Neural cell (in vitro differentiated cells): ENCODE measurements around the gene PLEKHM3. TPM values are rescaled to one million over a fixed set of nuclear protein-coding genes. Genes with fewer than 3 reads are reported as not detected.
A peak's percentile ranks its signal among the peaks of the same experiment; 100 is the strongest.

ENCODE experiments used
- H2AFZ ChIP-seq: fragments of 200-600, 300-800 bp; sonication (generic), shearing (Covaris generic); 2 replicates; pipeline ENCODE4 v1.6.0; 2014; ENCODE audit warnings: low read depth, mild to moderate bottlenecking, antibody characterized with exemption, low read length, moderate library complexity
- H3F3A ChIP-seq: fragments of 200-600 bp; shearing (Covaris generic); 2 replicates; pipeline ENCODE4 v1.6.1; 2016; ENCODE audit warnings: mild to moderate bottlenecking, moderate library complexity, mixed read lengths, antibody characterized with exemption, low read length; ENCODE audit not compliant: insufficient read depth, poor library complexity, severe bottlenecking
- H3K27ac ChIP-seq: fragments of 200-600, 300-800 bp; sonication (generic), shearing (Covaris generic); 2 replicates; pipeline ENCODE4 v1.5.1; 2014; ENCODE audit warnings: mild to moderate bottlenecking, low read length, moderate library complexity
- H3K27me3 ChIP-seq: fragments of 300-800, 200-600 bp; sonication (generic), shearing (Covaris generic); 2 replicates; pipeline ENCODE4 v1.6.0; 2014; ENCODE audit warnings: mild to moderate bottlenecking, low read depth, low read length, moderate library complexity; ENCODE audit not compliant: insufficient read depth
- H3K36me3 ChIP-seq: fragments of 300-800, 200-600 bp; sonication (generic), shearing (Covaris generic); 2 replicates; pipeline ENCODE4 v1.5.1; 2014; ENCODE audit warnings: mild to moderate bottlenecking, antibody characterized with exemption, low read length, moderate library complexity; ENCODE audit not compliant: insufficient read depth
- H3K4me2 ChIP-seq: fragments of 300-800, 200-600 bp; sonication (generic), shearing (Covaris generic); 2 replicates; pipeline ENCODE4 v1.6.0; 2014; ENCODE audit warnings: mild to moderate bottlenecking, low read length
- H3K4me3 ChIP-seq: fragments of 300-800, 200-600 bp; sonication (generic), shearing (Covaris generic); 2 replicates; pipeline ENCODE4 v1.5.1; 2014; ENCODE audit warnings: mild to moderate bottlenecking, low read length, moderate library complexity
- H3K79me2 ChIP-seq: fragments of 200-600 bp; shearing (Covaris generic); replicated peaks from 2 replicates; pipeline ENCODE4 v1.6.0; 2014; ENCODE audit warnings: mild to moderate bottlenecking, low read length, moderate library complexity; ENCODE audit not compliant: insufficient read depth
- H3K9ac ChIP-seq: fragments of 300-800, 200-600 bp; sonication (generic), shearing (Covaris generic); 2 replicates; pipeline ENCODE4 v1.6.1; 2016; ENCODE audit warnings: mild to moderate bottlenecking, low read length, mixed read lengths
- H3K9me2 ChIP-seq: fragments of 200-600 bp; shearing (Covaris generic); 2 replicates; pipeline ENCODE4 v1.6.1; 2016; ENCODE audit warnings: mild to moderate bottlenecking, low read length, mixed read lengths; ENCODE audit not compliant: insufficient read depth
- H3K9me3 ChIP-seq: fragments of 200-600, 300-800 bp; sonication (generic), shearing (Covaris generic); 2 replicates; pipeline ENCODE4 v1.6.1; 2016; ENCODE audit warnings: mild to moderate bottlenecking, mixed run types, low read length, moderate library complexity, mixed read lengths
- H4K20me1 ChIP-seq: fragments of 200-600 bp; shearing (Covaris generic); 2 replicates; pipeline ENCODE4 v1.6.1; 2016; ENCODE audit warnings: mild to moderate bottlenecking, mixed run types; ENCODE audit not compliant: insufficient read depth
- EP300 ChIP-seq: fragments of 450-650 bp; conservative IDR thresholded peaks from 2 replicates; pipeline ENCODE4 v1.6.1; 2014; ENCODE audit warnings: antibody characterized with exemption, mild to moderate bottlenecking, moderate library complexity; ENCODE audit not compliant: poor library complexity, severe bottlenecking
- EZH2 ChIP-seq: fragments of 200-600, 300-800 bp; shearing (Covaris generic), sonication (generic); IDR thresholded peaks from 2 replicates; pipeline ENCODE4 v1.6.1; 2014; ENCODE audit warnings: antibody characterized with exemption, low read length, borderline replicate concordance, mild to moderate bottlenecking; ENCODE audit not compliant: insufficient read depth, poor library complexity, severe bottlenecking
- MXI1 ChIP-seq: fragments of 450-650 bp; conservative IDR thresholded peaks from 2 replicates; pipeline ENCODE4 v1.6.1; 2014; ENCODE audit warnings: antibody characterized with exemption, mild to moderate bottlenecking; ENCODE audit not compliant: poor library complexity, severe bottlenecking
- POLR2AphosphoS5 ChIP-seq: IDR thresholded peaks from 2 replicates; pipeline ENCODE4 v1.6.1; 2012
- RAD21 ChIP-seq: fragments of 450-650 bp; conservative IDR thresholded peaks from 2 replicates; pipeline ENCODE4 v1.6.1; 2014; ENCODE audit warnings: antibody characterized with exemption, mild to moderate bottlenecking, moderate library complexity
- SMC3 ChIP-seq: fragments of 450-650 bp; conservative IDR thresholded peaks from 2 replicates; pipeline ENCODE4 v1.6.1; 2014; ENCODE audit warnings: antibody characterized with exemption, mild to moderate bottlenecking, moderate library complexity; ENCODE audit not compliant: poor library complexity
- TAF1 ChIP-seq: IDR thresholded peaks from 2 replicates; pipeline ENCODE4 v1.6.1; 2012; ENCODE audit warnings: low read depth
- polyA plus RNA-seq: library from polyadenylated mRNA; depleted of rRNA; stranded (reverse); fragments of >200 nt; gene quantifications from 2 replicates; pipeline ENCODE4 v1.2.3, GENCODE V29; 2014
- TF ChIP-seq, protein P1 (sequence below): IDR thresholded peaks from 2 replicates; pipeline ENCODE4 v1.6.1; 2012; ENCODE audit warnings: borderline replicate concordance
- TF ChIP-seq, protein P2 (sequence below): fragments of 450-650 bp; IDR thresholded peaks from 2 replicates; pipeline ENCODE4 v1.5.1; 2014; ENCODE audit warnings: antibody characterized with exemption, mild to moderate bottlenecking, moderate library complexity; ENCODE audit not compliant: poor library complexity, severe bottlenecking

The PLEKHM3 gene
- polyA plus RNA-seq, 1 donor from 2014 or later, result 13.4 TPM

DNA sequence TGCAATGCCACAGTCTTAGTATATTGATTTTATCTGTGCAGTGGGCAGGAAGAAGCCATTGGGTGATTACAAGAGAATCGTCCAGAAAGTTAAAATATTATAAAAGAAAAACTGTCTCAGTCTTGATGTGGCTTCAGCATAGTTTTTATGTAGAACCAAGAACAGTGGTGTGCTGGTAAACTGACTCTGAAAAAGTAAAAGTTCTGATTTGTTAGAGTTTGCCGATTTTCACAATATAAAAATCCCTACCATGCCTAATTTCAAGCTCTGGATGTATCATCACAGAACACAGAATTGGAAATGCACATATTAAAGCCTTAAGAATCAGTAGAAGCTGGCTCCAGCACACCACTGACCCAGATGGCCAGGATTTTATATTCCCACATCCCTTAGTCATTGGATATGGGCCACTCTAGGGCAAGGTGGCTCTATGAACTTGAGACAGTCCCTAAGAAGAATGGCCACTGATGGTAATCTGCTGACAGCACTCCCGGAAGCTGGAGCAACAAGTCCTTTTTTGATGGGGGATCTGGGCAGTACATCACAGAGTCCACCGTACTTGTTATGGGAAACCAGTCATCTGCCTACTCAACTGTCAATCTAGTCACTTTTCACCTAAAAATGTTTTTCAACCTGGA lies 9.3 kb upstream of the PLEKHM3 start:
- Histone ChIP-seq H3F3A (no peaks in the 10 kb centered on the region), H3K9me2 (no peaks in the 10 kb centered on the region), H3K9me3 (no peaks in the 10 kb centered on the region), H3K4me2 (no peak overlapping the region), H4K20me1 (no peaks in the 10 kb centered on the region), H3K4me3 (no peak overlapping the region), H3K27ac (no peak overlapping the region), H3K27me3 (no peaks in the 10 kb centered on the region), H3K36me3 (no peaks in the 10 kb centered on the region), H3K9ac (no peak overlapping the region), H2AFZ (no peak overlapping the region), H3K79me2 (no peaks in the 10 kb centered on the region)
- TF ChIP-seq TAF1, result no peak
- no peak for TF ChIP-seq SMC3
- TF ChIP-seq, protein P1, sequence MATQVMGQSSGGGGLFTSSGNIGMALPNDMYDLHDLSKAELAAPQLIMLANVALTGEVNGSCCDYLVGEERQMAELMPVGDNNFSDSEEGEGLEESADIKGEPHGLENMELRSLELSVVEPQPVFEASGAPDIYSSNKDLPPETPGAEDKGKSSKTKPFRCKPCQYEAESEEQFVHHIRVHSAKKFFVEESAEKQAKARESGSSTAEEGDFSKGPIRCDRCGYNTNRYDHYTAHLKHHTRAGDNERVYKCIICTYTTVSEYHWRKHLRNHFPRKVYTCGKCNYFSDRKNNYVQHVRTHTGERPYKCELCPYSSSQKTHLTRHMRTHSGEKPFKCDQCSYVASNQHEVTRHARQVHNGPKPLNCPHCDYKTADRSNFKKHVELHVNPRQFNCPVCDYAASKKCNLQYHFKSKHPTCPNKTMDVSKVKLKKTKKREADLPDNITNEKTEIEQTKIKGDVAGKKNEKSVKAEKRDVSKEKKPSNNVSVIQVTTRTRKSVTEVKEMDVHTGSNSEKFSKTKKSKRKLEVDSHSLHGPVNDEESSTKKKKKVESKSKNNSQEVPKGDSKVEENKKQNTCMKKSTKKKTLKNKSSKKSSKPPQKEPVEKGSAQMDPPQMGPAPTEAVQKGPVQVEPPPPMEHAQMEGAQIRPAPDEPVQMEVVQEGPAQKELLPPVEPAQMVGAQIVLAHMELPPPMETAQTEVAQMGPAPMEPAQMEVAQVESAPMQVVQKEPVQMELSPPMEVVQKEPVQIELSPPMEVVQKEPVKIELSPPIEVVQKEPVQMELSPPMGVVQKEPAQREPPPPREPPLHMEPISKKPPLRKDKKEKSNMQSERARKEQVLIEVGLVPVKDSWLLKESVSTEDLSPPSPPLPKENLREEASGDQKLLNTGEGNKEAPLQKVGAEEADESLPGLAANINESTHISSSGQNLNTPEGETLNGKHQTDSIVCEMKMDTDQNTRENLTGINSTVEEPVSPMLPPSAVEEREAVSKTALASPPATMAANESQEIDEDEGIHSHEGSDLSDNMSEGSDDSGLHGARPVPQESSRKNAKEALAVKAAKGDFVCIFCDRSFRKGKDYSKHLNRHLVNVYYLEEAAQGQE, result no peak

DNA sequence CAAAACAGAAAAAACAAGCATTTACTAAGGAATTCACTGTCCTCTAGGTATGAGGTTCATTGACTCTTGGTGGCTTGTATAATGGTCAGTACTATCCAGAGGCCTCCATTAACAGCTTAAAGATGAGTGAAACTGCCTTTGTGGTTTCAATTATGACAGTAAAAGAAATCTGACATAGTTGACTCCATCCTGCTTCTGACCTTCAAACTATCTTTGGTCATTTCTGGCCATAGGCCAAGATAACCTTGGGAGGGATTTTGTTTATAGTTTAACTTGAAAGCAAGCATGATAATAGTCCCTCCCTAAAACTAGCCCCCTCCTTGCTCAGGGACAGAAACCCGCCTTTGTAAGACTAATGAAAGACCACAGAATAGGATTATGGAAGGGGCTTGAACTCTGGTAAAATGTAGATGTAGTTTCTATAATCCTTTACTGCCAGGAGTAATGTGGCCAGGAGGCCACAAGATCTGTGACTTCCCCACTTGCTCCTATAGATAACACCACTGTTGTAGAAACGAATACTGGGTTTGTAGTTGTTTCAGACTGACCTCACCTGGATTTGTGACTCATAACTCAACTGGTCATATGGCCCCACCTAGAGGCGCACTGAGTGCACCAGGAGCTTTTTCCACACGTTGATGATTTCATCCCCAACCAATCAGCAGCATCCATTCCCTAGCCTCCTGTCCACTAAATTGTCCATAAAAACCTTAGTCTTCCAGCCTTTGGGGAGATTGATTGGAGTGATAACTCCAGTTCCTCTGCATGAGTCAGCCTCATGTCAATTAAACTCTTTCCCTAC lies 8.6 kb upstream of the PLEKHM3 start:
- no peak overlapping the region for H2AFZ ChIP-seq
- no peaks in the 10 kb centered on the region for H3K79me2 ChIP-seq
- H3K27ac ChIP-seq, result no peak overlapping the region
- no peak overlapping the region for H3K4me3 ChIP-seq
- no peaks in the 10 kb centered on the region for H4K20me1 ChIP-seq
- H3K9me2 ChIP-seq, result no peaks in the 10 kb centered on the region
- TF ChIP-seq, protein P1, result no peak
- no peak for TF ChIP-seq EZH2
- TF ChIP-seq RAD21, result peak; percentile 45
- TF ChIP-seq SMC3, result peak; percentile 36
- no peak for TF ChIP-seq MXI1
- TF ChIP-seq, protein P2, sequence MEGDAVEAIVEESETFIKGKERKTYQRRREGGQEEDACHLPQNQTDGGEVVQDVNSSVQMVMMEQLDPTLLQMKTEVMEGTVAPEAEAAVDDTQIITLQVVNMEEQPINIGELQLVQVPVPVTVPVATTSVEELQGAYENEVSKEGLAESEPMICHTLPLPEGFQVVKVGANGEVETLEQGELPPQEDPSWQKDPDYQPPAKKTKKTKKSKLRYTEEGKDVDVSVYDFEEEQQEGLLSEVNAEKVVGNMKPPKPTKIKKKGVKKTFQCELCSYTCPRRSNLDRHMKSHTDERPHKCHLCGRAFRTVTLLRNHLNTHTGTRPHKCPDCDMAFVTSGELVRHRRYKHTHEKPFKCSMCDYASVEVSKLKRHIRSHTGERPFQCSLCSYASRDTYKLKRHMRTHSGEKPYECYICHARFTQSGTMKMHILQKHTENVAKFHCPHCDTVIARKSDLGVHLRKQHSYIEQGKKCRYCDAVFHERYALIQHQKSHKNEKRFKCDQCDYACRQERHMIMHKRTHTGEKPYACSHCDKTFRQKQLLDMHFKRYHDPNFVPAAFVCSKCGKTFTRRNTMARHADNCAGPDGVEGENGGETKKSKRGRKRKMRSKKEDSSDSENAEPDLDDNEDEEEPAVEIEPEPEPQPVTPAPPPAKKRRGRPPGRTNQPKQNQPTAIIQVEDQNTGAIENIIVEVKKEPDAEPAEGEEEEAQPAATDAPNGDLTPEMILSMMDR, result peak; percentile 46
- no peak for TF ChIP-seq POLR2AphosphoS5
- no peak for TF ChIP-seq EP300
- TF ChIP-seq TAF1, result no peak
- H3F3A ChIP-seq, result no peaks in the 10 kb centered on the region
- H3K4me2 ChIP-seq, result no peak overlapping the region
- H3K9ac ChIP-seq, result no peak overlapping the region
- no peaks in the 10 kb centered on the region for H3K27me3 ChIP-seq
- no peaks in the 10 kb centered on the region for H3K9me3 ChIP-seq
- no peaks in the 10 kb centered on the region for H3K36me3 ChIP-seq
